Mucosa of descending colon (tissue), 3 donors: ENCODE data around the gene DOCK9. TPM values are rescaled to one million over a fixed set of nuclear protein-coding genes. Genes with fewer than 3 reads are reported as not detected.

Experiments
- ATAC-seq: fragments of 200-7000 bp; cut with Tn5 transposase; one replicate; pipeline ENCODE4 v1.9.1; 2020; ENCODE audit warnings: mild to moderate bottlenecking, moderate library complexity
- DNase-seq, 3 donors: peaks; one replicate each; pipeline ENCODE4 v3.0.0-alpha.2; 2020
- H3K36me3 ChIP-seq: fragments of 200-600 bp; one replicate; pipeline ENCODE4 v1.8.0; 2021; ENCODE audit warnings: low read depth, mild to moderate bottlenecking
- H3K4me1 ChIP-seq: fragments of 200-600 bp; one replicate; pipeline ENCODE4 v1.8.0; 2021; ENCODE audit warnings: low read depth, mild to moderate bottlenecking
- H3K4me3 ChIP-seq: fragments of 200-600 bp; one replicate; pipeline ENCODE4 v1.8.0; 2021; ENCODE audit warnings: mild to moderate bottlenecking
- H3K9me3 ChIP-seq: fragments of 200-600 bp; one replicate; pipeline ENCODE4 v1.8.0; 2021; ENCODE audit warnings: mild to moderate bottlenecking
- CTCF ChIP-seq: fragments of 200-600 bp; IDR thresholded peaks from one replicate; pipeline ENCODE4 v1.8.0; 2022; ENCODE audit warnings: antibody characterized with exemption, mild to moderate bottlenecking
- intact Hi-C, 2 donors: fragments of 100-400 bp; cut with DNase I in 1 of 2; cut with micrococcal nuclease in 1 of 2; formaldehyde crosslinking; loops; one replicate each; pipeline versions ENCODE4 v1.11.0 to v1.11.1; 2022; cut with DNase I, micrococcal nuclease
- total RNA-seq, 3 donors: library from RNA; stranded (reverse); fragmentation: NEBNext Ultra II Directional in 2 of 3; extraction: Animal tissue kit (Norgen Biotek cat#: 25700) in 2 of 3; gene quantifications; one replicate each; pipeline versions ENCODE4 v1.2.1 to v1.2.4, GENCODE V29; 2021 to 2023
- donor health status: DM: no; HTN: no; CAD: no; lungs with moderate emphysema.
- donor health status: DM: no; HTN: no; CAD: no.
- donor health status: DM: no; HTN: yes; CAD: no.

DOCK9 gene
- total RNA-seq, 3 donors from 2014 or later: 52.0 to 136 (median 54.4) TPM

GRCh38 chr13:98801626-98802418, 176.0 kb downstream of the DOCK9 start:
- no peak for TF ChIP-seq CTCF
- Histone ChIP-seq H3K9me3 (no peaks in the 10 kb centered on the region), H3K4me1 (no peaks in the 10 kb centered on the region), H3K4me3 (no peak overlapping the region), H3K36me3 (no peaks in the 10 kb centered on the region)
- no peak for ATAC-seq
- DNase-seq: no peak
- intact Hi-C loops: no loop called here

- intact Hi-C loops: no loop called here
- ATAC-seq (no peak), DNase-seq (no peak)
- no peaks in the 10 kb centered on the region for H3K4me1 ChIP-seq
- H3K4me3 ChIP-seq: no peak overlapping the region
- no peaks in the 10 kb centered on the region for H3K9me3 ChIP-seq
- TF ChIP-seq CTCF: no peak
- no peaks in the 10 kb centered on the region for H3K36me3 ChIP-seq
Measured at GRCh38 chr13:98800078-98800477, 177.8 kb downstream of the DOCK9 start.

GRCh38 chr13:98798849-98799645, 178.8 kb downstream of the DOCK9 start:
- ATAC-seq: no peak
- Histone ChIP-seq H3K4me3 (no peak overlapping the region), H3K4me1 (no peaks in the 10 kb centered on the region), H3K36me3 (no peaks in the 10 kb centered on the region), H3K9me3 (no peaks in the 10 kb centered on the region)
- intact Hi-C loops: no loop called here
- no peak for DNase-seq
- no peak for TF ChIP-seq CTCF

- Histone ChIP-seq H3K4me1 (no peaks in the 10 kb centered on the region), H3K9me3 (no peaks in the 10 kb centered on the region), H3K4me3 (no peak overlapping the region), H3K36me3 (no peaks in the 10 kb centered on the region)
- no peak for TF ChIP-seq CTCF
- DNase-seq: no peak
- intact Hi-C loops: no loop called here
- no peak for ATAC-seq
Measured at GRCh38 chr13:98797456-98797855, 180.4 kb downstream of the DOCK9 start.

GRCh38 chr13:98796798-98797197, 181.1 kb downstream of the DOCK9 start:
- no peak for DNase-seq
- intact Hi-C loops: no loop called here
- ATAC-seq: no peak
- no peaks in the 10 kb centered on the region for H3K36me3 ChIP-seq
- no peaks in the 10 kb centered on the region for H3K9me3 ChIP-seq
- no peak for TF ChIP-seq CTCF
- no peaks in the 10 kb centered on the region for H3K4me1 ChIP-seq
- no peak overlapping the region for H3K4me3 ChIP-seq
